Activated naive CD4-positive, alpha-beta T cell (primary cell): ENCODE data around the gene RBM47.

ENCODE experiments used
- DNase-seq, 4 experiments: peaks; one replicate each; lab custom pipeline; 2025; lab: John Stamatoyannopoulos, UW

The RBM47 gene

DNA sequence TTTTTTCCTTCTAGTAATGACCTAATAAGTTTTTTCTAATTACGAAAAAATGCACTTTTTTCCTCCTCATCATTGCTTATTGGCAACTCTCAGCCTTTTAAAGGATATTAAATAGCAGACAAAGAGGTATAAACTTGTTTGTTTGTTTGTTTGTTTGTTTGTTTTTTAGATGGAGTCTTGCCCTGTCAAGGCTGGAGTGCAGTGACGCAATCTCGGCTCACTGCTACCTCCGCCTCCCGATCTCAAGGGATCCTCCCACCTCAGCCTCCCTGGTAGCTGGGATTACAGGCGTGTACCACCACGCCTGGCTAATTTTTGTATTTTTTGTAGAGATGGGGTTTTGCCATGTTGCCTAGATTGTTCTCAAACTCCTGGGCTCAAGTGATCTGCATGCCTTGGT lies 6.0 kb downstream of the RBM47 start:
- DNase-seq = no peak

DNA sequence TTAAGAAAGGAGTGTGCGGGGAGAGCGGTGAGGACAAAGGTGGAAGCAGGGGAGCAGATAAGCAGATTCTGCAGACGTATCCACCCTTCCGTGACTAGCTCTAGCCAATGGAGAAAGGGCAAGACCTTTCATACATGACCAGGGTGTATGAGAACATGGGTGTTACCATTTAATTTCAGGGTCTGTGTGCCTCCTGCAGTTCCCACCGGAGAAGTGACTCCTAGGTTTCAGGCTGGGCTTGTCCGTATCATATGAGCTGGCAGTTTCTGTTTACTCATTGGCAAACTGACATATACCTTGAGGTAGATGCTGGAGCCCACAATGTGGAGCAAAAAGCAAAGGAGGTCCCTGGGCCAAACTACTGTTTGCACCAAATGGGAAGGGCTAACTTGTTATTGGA lies 6.8 kb downstream of the RBM47 start:
- no peak for DNase-seq

DNA sequence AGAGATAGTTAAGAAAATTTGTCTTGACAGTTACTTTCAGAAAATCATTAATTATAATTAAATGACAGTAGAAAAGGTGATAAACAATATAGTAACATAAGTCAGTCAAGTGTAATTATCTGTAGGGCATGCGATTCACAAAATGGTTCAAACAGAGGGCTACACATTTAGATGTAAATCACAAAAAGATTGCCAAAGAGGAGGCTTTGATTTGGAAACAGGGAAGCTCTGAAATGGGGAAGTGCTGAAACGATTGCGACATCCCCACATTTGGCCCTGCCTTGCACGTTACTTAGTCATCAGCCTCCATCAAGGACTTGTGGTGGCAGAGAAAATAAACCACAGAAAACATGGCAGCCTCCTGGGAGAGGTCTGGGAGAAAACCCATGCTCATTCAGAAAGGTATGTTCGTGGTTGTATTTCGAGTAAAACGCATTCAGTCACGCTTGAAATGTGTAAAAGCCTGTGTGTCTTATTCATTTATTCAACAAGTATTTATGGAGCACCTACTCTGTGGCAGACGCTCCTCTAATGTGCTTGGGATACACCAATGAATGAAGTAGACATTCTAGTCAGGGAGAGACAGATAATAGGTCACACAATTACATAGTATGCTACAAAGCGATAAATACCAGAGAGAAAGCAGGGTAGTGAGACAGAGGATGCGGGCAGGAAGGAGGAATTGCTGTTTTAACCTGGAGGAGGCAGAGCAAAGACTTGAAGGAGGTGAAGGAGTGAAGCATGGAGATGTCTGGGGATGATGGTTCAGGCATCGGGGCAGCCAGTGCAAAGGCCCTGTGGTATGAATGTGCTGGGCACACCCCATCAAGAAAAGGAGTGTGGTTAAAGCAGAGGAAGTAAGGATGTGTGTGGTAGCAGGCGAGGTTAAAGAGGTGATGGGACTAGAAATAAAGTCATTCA lies 7.8 kb downstream of the RBM47 start:
- DNase-seq = no peak

DNA sequence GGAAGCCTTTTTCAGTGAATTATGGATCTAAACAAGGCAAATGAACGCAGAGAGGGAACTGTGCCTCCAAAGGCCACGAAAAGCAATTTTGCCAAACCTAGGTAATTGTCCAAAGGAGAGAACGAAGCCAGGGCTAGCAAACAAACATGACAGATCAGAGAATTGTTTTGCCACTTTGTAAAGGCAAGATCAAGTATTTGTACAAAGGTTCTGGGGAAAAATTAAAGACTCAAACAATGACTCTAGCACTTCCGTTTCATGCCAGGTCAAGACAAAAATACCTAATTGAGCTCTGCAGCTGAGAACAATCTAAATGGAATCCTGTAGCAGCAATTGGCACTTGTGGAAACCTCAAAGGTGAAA lies 8.5 kb downstream of the RBM47 start:
- no peak for DNase-seq

DNA sequence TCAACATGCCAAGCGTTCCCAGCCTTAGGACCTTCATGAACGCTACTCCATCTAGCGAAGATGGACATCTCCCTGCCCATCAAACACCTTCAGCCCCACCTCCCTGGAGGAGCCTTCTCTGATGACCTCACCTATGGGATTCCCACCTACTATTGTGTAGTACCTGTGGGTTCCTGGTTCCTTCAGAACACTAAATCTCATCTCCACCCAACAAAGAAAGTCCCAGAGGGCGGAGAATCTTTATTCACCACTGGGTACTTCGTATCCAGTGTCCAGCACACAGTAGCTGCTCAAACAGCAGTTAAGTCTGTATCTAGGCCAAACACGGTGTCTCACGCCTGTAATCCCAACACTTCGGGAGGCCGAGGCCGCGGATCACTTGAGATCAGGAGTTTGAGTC lies 10.1 kb downstream of the RBM47 start:
- no peak for DNase-seq

GRCh38 chr4:40617872-40618271 lies 11.8 kb downstream of the RBM47 start:
- no peak for DNase-seq

DNA sequence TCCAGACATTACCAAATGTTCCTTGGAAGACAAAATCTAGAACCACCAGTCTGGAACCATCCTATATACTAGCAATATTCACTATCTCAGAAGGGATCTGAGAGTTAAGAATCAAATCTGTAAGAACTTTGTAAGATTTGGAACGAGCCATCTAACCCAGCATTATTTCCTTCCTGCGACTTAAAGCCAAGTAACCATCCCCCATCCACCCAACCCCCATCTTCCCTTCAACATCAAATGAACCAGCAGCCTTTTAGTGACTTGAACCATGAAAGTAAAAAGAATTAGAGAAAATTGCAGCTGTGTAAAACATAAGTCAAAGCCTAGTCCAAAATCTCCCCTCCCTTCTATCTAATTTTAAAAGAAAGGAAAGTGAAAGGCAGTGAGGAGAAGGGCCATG lies 15.6 kb downstream of the RBM47 start:
- DNase-seq = no peak

DNA sequence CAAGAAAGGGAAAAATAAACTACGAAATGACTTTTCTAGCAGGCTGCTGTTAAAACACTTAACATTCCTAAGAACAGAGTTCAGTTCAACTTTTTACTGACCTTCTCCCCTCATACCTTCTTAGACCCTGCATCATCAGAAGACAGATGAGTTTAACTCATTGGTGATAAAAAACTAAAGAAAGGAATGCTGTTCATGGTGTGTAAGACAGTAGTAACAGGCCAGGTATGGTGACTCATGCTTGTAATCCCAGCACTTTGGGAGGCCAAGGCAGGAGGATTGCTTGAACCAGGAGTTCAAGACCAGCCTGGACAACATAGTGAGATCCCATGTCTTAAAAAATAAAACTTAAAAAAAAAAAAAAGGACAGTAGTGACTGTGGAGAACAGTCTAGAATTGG lies 16.2 kb downstream of the RBM47 start:
- DNase-seq = no peak

DNA sequence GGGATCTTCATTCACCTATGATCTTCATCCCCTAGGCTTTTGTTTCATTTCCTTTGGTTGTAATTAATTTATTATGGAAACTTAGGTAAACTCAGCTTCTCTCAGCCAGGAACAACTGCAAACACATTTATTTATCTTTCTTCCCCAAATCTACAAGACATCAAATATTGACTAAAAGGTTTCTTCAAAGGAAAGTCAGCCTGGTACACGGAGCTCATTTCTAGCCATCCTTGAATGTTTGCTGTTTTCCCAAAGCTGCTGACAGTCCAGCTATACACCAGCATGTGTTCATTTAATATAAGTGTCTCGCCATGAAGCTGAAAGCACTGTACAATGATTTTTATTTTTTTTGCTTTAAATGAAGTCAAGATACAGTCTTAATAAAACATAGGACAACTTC lies 16.8 kb downstream of the RBM47 start:
- DNase-seq = no peak

DNA sequence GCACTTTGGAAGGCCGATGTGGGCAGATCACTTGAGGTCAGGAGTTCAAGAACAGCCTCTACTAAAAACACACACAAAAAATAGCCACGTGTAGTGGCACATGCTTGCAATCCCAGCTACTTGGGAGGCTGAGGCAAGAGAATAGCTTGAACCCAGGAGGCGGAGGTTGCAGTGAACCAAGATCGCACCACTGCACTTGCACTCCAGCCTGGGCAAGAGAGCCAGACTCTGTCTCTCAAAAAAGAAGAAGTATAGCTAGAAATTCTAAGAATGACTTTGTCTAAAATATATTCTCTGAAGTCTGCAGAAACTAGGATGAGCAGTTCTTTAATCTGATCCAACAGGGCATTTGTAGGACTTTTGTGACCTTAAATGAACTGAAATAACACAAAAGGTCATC lies 17.4 kb downstream of the RBM47 start:
- no peak for DNase-seq

- no peak for DNase-seq
Measured at GRCh38 chr4:40608628-40609027, 21.0 kb downstream of the RBM47 start.

DNA sequence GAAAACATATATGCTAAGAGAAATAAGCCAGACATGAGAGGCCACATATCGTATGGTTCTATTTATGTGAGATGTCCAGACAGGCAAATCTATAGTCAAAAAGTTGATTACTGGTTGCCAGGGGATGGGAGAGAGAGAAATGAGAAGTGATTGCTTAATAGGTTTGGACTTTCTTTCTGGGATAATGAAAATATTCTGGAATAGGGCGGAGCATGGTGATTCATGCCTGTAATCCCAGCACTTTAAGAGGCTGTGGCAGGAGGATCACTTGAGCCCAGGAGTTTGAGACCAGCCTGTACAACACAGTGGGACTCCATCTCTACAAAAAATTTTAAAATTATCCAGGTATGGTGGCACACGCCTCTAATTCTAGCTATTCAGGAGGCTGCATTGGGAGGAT lies 22.4 kb downstream of the RBM47 start:
- no peak for DNase-seq

DNA sequence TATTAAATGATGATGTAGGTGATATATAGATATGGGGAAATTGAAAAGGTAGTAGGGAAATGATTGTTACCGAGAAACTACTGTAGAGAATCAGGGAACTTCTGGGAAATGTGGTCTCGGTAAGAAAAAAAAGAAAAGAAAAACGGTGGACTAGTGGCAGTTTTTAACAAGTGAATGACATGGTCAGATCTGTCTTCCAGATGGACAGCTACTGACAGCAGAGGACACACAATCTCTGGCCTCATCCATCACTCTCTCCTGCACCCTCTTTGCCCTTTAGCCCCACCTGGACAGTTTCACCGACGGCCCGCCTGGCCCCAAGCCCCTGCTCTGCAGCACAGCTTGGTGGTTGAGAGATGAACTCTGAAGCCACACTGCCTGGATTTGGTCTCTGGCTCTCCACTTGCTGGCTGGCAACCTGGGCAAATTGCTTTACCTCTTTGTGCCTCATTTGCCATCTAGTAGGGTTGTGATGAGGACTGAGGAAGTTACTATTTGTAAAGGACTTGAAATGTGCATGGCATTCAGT lies 23.4 kb downstream of the RBM47 start:
- DNase-seq = no peak

- no peak for DNase-seq
Measured at GRCh38 chr4:40603281-40603680, 26.4 kb downstream of the RBM47 start.

GRCh38 chr4:40601641-40602040 lies 28.0 kb downstream of the RBM47 start:
- no peak for DNase-seq

GRCh38 chr4:40600850-40601249 lies 28.8 kb downstream of the RBM47 start:
- DNase-seq = no peak

- no peak for DNase-seq
Measured at GRCh38 chr4:40599431-40599830, 30.2 kb downstream of the RBM47 start.

GRCh38 chr4:40596522-40596921 lies 33.1 kb downstream of the RBM47 start:
- no peak for DNase-seq

DNA sequence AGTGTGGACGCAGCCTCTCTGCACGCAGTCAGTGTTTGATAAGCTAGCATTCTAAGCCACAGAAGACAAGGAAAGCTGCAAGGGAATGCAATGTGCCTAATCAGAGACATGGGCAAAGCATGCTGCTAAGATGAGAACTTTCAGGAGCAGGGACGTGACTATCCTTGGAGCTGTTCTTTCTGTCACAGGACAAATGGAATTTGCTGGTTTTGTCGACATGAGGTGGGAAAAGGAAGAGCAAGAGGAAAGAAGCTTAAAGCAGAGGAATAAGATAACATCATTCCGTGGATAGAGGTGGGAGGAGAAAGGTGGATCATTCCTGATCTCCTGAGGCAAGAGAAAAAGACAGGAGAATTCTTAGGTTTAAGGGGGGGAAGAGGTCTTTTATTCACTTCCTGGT lies 33.7 kb downstream of the RBM47 start:
- DNase-seq = no peak

DNA sequence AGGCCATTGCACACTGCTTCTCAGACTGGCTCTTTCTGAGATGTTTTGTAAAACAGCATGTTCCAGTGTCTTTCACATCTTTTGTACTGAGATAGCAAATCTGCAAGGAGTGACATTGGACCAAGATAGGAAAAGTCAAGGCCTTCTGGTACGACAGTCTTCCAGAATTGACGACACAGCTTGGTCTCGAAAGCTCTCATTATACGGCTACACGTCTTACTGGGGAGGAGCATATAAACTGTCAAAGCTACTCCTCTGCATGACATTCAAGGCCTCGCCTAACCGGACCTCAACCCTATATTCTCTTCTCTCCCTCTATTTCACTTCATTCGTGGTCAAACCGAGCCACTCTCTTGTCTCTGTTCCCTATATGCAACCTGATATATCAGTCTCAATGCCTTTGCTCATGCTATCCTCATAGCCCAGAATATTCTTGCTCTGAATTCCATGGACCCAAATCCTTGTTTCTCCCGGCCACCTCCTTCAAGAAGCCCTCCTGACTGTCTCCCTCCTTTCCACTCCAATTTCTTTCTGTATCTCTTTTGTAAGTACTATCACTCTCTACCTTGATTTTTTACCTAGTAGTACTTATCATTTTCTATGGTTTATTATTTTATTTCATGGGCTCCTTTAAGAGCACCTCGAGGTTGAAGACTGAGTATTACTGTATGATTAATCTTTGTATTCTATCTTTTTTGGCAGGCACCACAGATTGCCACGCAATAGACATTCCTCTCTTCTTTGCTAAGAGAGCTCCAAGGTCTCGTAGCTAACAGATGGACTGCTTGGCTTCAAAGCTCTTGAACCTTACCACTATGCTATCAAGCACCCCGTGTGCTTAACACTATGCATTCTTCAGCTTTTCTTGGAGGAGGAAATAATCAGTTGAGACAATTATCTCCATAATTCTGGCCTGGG lies 35.1 kb downstream of the RBM47 start:
- no peak for DNase-seq

- no peak for DNase-seq
Measured at GRCh38 chr4:40592034-40592433, 37.6 kb downstream of the RBM47 start.

DNA sequence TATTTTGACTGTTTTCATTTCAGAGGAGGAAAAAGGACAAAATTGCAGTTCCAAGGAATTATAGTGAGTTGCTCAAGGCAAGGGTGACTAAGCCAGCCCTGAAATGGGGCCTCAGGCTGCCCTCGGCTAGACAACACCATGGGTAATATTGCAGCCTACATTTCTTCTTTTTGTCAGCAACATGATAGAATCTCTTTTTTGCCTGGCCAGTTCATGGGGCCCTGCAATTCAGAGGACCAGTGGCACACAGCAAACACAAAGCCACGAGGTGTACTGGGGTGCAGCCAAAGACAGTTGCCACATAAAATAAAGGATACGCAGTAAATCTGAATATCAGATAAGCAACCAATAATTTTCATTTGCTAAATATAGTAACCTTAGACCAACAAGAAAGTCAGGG lies 41.8 kb downstream of the RBM47 start:
- DNase-seq = no peak

DNA sequence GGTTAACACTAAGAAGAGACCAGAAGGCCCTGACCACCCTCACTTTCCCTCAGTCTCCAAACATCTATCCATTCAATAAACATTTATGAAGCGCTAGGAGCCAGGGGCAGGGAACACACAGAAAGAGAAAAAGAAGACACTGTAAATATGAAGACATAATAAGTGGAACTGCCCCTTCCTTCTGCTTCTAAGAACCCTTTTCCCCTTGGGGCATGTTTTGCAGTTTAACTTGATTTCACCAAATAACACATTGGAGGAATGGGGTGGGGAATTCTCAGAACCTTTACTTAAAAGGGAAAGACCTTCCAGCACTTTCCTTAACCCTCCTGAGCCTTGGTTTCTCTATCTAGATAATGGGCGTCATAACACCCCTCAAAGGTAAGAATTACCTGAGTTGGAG lies 42.3 kb downstream of the RBM47 start:
- no peak for DNase-seq
